Neutrophil (primary cell): Measurements from ENCODE around the gene DHRS1.

Experiments
- H3K27ac ChIP-seq: fragments of 200-600 bp; sonication (generic); 2 replicates; pipeline ENCODE4 v1.5.1; 2016; ENCODE audit warnings: mild to moderate bottlenecking, moderate library complexity
- H3K27me3 ChIP-seq: fragments of 200-600 bp; sonication (generic); 2 replicates; pipeline ENCODE4 v1.6.0; 2016; ENCODE audit warnings: mild to moderate bottlenecking
- H3K36me3 ChIP-seq: fragments of 200-600 bp; sonication (generic); 2 replicates; pipeline ENCODE4 v1.5.1; 2017
- H3K4me1 ChIP-seq, 2 experiments: fragments of 200-600 bp in 1 of 2; sonication (generic) in 1 of 2; 1 replicate in 1 of 2; 2 replicates in 1 of 2; pipeline versions ENCODE4 v1.5.1 to v1.6.1; 2013 to 2016; ENCODE audit warnings: low read depth in 1 of 2, low read length in 1 of 2, mild to moderate bottlenecking in 1 of 2, moderate library complexity in 1 of 2; ENCODE audit not compliant: control insufficient read depth in 1 of 2, insufficient read depth in 1 of 2
- H3K4me3 ChIP-seq, 2 experiments: fragments of 200-600 bp in 1 of 2; sonication (generic) in 1 of 2; 1 replicate in 1 of 2; 2 replicates in 1 of 2; pipeline ENCODE4 v1.5.1; 2013 to 2016; ENCODE audit warnings: low read depth in 1 of 2, low read length in 1 of 2, mild to moderate bottlenecking in 1 of 2, moderate library complexity in 1 of 2
- H3K9me3 ChIP-seq: fragments of 200-600 bp; sonication (generic); 2 replicates; pipeline ENCODE4 v1.5.1; 2016
- TF ChIP-seq, protein P1 (sequence below): fragments of 200-600 bp; sonication (generic); IDR thresholded peaks from 2 replicates; pipeline ENCODE4 v1.5.1; 2016; ENCODE audit warnings: antibody characterized with exemption

Gene DHRS1

DNA sequence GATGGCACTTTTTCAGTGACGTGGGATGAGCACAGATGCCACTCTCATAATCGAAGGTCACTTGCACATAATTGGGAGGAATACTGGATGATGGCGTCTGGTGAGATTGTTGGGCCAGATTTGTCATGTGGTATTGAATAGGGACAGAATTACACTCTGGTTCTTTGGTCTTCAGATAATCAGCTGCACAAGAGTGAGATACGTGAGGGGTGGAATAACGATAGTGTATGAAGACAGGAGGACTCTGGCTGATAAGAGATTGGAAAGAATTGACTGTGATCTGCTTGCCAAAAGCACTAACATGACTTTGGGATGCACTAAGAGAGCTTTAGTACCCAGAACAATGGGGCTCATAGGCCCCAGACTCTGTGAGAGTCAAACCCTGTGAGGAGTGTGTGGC, 21.2 kb downstream of the DHRS1 start:
- TF ChIP-seq, protein P1, sequence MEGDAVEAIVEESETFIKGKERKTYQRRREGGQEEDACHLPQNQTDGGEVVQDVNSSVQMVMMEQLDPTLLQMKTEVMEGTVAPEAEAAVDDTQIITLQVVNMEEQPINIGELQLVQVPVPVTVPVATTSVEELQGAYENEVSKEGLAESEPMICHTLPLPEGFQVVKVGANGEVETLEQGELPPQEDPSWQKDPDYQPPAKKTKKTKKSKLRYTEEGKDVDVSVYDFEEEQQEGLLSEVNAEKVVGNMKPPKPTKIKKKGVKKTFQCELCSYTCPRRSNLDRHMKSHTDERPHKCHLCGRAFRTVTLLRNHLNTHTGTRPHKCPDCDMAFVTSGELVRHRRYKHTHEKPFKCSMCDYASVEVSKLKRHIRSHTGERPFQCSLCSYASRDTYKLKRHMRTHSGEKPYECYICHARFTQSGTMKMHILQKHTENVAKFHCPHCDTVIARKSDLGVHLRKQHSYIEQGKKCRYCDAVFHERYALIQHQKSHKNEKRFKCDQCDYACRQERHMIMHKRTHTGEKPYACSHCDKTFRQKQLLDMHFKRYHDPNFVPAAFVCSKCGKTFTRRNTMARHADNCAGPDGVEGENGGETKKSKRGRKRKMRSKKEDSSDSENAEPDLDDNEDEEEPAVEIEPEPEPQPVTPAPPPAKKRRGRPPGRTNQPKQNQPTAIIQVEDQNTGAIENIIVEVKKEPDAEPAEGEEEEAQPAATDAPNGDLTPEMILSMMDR = no peak
- Histone ChIP-seq H3K27ac (peak overlapping the region; percentile 97), H3K36me3 (no peaks in the 10 kb centered on the region), H3K4me1 (peaks cover 88 to 91% of the 10 kb centered on the region in 2 experiments), H3K4me3 (peak overlapping the region; percentile 49 to 59), H3K27me3 (no peaks in the 10 kb centered on the region), H3K9me3 (no peaks in the 10 kb centered on the region)

- TF ChIP-seq, protein P1 = no peak
- Histone ChIP-seq H3K4me3 (peak overlapping the region; percentile 49 to 59), H3K9me3 (no peaks in the 10 kb centered on the region), H3K36me3 (no peaks in the 10 kb centered on the region), H3K4me1 (peaks cover 95 to 96% of the 10 kb centered on the region in 2 experiments), H3K27me3 (no peaks in the 10 kb centered on the region), H3K27ac (peak overlapping the region; percentile 97)
Measured at GRCh38 chr14:24277606-24278321, 21.8 kb downstream of the DHRS1 start.

DNA sequence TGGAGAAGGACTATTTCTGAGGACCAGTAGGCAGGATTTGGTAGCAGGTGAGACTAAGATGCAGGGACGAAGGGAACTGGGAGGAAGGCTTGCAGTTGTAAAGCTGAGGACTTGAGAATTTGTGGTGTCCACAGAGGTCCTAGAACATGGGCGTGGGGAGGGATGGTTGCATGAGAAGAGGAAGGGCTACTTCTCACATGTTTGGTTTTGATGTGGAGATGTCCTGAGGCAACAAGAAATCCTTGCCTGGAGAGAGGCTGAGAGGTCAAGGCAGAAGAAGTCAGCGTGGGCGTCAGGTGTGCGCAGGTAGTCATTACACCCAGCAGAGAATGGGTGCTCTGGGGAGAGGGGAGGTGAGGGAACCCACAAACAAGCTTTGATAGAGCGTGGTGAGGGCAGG, 22.5 kb downstream of the DHRS1 start:
- peak overlapping the region; percentile 97 for H3K27ac ChIP-seq

GRCh38 chr14:24274101-24274543, 25.5 kb downstream of the DHRS1 start:
- no peaks in the 10 kb centered on the region for H3K27me3 ChIP-seq
- H3K9me3 ChIP-seq = no peaks in the 10 kb centered on the region
- peak overlapping the region; percentile 95 for H3K27ac ChIP-seq
- H3K4me3 ChIP-seq = peak overlapping the region; percentile 6 to 26
- H3K4me1 ChIP-seq = peaks cover 78 to 79% of the 10 kb centered on the region in 2 experiments
- H3K36me3 ChIP-seq = peaks cover 5% of the 10 kb centered on the region
- TF ChIP-seq, protein P1 = no peak

More for the DNA sequence above, 22.5 kb downstream of the DHRS1 start:
- Histone ChIP-seq H3K36me3 (no peaks in the 10 kb centered on the region), H3K9me3 (no peaks in the 10 kb centered on the region), H3K4me1 (peaks cover 95 to 97% of the 10 kb centered on the region in 2 experiments), H3K4me3 (peak overlapping the region; percentile 49 to 59), H3K27me3 (no peaks in the 10 kb centered on the region)
- TF ChIP-seq, protein P1 = no peak

- Histone ChIP-seq H3K27ac (peak overlapping the region; percentile 95), H3K27me3 (no peaks in the 10 kb centered on the region), H3K9me3 (no peaks in the 10 kb centered on the region), H3K4me1 (peaks cover 71 to 72% of the 10 kb centered on the region in 2 experiments), H3K36me3 (peaks cover 11% of the 10 kb centered on the region), H3K4me3 (peak overlapping the region in 1 of 2 experiments; percentile 26)
- TF ChIP-seq, protein P1 = no peak
Measured at GRCh38 chr14:24273422-24273998, 26.1 kb downstream of the DHRS1 start.
